Endothelial cell of umbilical vein (primary cell): ENCODE results near the gene CD83. TPM values are rescaled to one million over a fixed set of nuclear protein-coding genes. Genes with fewer than 3 reads are reported as not detected.

Experiments
- BruUV-seq: library from RNA; stranded (reverse); fragments of 400-500 nt; replicated peaks from 2 replicates; lab custom pipeline; 2021; lab: Mats Ljungman, UMichigan
- CTCF ChIA-PET: fragments of 300-600, 350-600 bp; sonication (Branson Sonifier 250); formaldehyde crosslinking; loops from one replicate; lab custom pipeline; 2021; ENCODE audit warnings: antibody characterized with exemption, inconsistent platforms; lab: Charles Lee
- POLR2A ChIA-PET: fragments of 300-600, 350-600 bp; sonication (Branson Sonifier 250); formaldehyde crosslinking; loops from one replicate; lab custom pipeline; 2021; ENCODE audit warnings: antibody characterized with exemption, inconsistent platforms; lab: Charles Lee
- DNase-seq: peaks from one replicate; pipeline ENCODE4 v3.0.0-alpha.2; 2011; ENCODE audit warnings: low read depth, low spot score
- FAIRE-seq: peaks from 2 replicates; lab custom pipeline; 2011; peaks lifted over from hg19 to GRCh38; lab: Jason Lieb, UNC
- H2AFZ ChIP-seq: 2 replicates; pipeline ENCODE4 v1.6.0; 2012; ENCODE audit warnings: low read depth, low read length, control low read depth, inconsistent platforms
- H3K27ac ChIP-seq: 2 replicates; pipeline ENCODE4 v1.5.1; 2011; ENCODE audit warnings: low read depth, mild to moderate bottlenecking, control low read depth, low read length, moderate library complexity; ENCODE audit not compliant: insufficient read depth
- H3K27me3 ChIP-seq, 2 experiments: 2 replicates each; pipeline versions ENCODE4 v1.6.0 to v1.6.1; 2011; ENCODE audit warnings: low read length in 2 of 2, mixed read lengths in 1 of 2; ENCODE audit not compliant: control insufficient read depth in 2 of 2, insufficient read depth in 2 of 2
- H3K36me3 ChIP-seq, 2 experiments: 2 replicates in 1 of 2; 3 replicates in 1 of 2; pipeline ENCODE4 v1.5.1; 2011; ENCODE audit warnings: low read length in 2 of 2, mild to moderate bottlenecking in 1 of 2, moderate library complexity in 1 of 2; ENCODE audit not compliant: control insufficient read depth in 2 of 2, insufficient read depth in 2 of 2; ENCODE audit errors: extremely low read depth in 1 of 2
- H3K4me1 ChIP-seq: 3 replicates; pipeline ENCODE4 v1.5.1; 2011; ENCODE audit warnings: mild to moderate bottlenecking, low read length; ENCODE audit not compliant: control insufficient read depth, insufficient read depth; ENCODE audit errors: extremely low read depth
- H3K4me2 ChIP-seq: 2 replicates; pipeline ENCODE4 v1.6.1; 2011; ENCODE audit warnings: low read length, control low read depth, mixed read lengths; ENCODE audit not compliant: insufficient read depth
- H3K4me3 ChIP-seq, 3 experiments: fragments of 200-600 bp in 1 of 3; sonication (generic), shearing (Covaris generic) in 1 of 3; replicated peaks in 1 of 3; 2 replicates each; pipeline ENCODE4 v1.5.1; 2011 to 2016; ENCODE audit warnings: control low read depth in 3 of 3, low read length in 3 of 3, mild to moderate bottlenecking in 2 of 3, inconsistent platforms in 1 of 3, low read depth in 1 of 3, moderate library complexity in 1 of 3; ENCODE audit not compliant: insufficient read depth in 1 of 3
- H3K79me2 ChIP-seq: 2 replicates; pipeline ENCODE4 v1.6.0; 2012; ENCODE audit warnings: low read length, inconsistent platforms; ENCODE audit not compliant: control insufficient read depth, insufficient read depth
- H3K9ac ChIP-seq: replicated peaks from 2 replicates; pipeline ENCODE3; 2011; ENCODE audit warnings: low read length, control low read depth; ENCODE audit not compliant: insufficient read depth; ENCODE audit errors: extremely low read depth
- H3K9me1 ChIP-seq: replicated peaks from 3 replicates; pipeline ENCODE4 v1.6.0; 2011; ENCODE audit warnings: mild to moderate bottlenecking, low read length; ENCODE audit not compliant: control insufficient read depth, insufficient read depth; ENCODE audit errors: extremely low read depth
- H3K9me3 ChIP-seq: replicated peaks from 2 replicates; pipeline ENCODE4 v1.5.1; 2012; ENCODE audit warnings: low read length, inconsistent platforms; ENCODE audit not compliant: control insufficient read depth, insufficient read depth
- H4K20me1 ChIP-seq: replicated peaks from 2 replicates; pipeline ENCODE3; 2011; ENCODE audit warnings: mild to moderate bottlenecking, low read length; ENCODE audit not compliant: control insufficient read depth, insufficient read depth; ENCODE audit errors: extremely low read depth
- CTCF ChIP-seq, 2 donors: IDR thresholded peaks; 1 replicate in 1 of 2; 2 replicates in 1 of 2; pipeline ENCODE4 v1.5.1; 2011; ENCODE audit warnings: low read length in 2 of 2, mild to moderate bottlenecking in 2 of 2, moderate library complexity in 2 of 2, control low read depth in 1 of 2, inconsistent platforms in 1 of 2, low read depth in 1 of 2; ENCODE audit not compliant: insufficient read depth in 1 of 2; ENCODE audit errors: extremely low read depth in 1 of 2
- EZH2 ChIP-seq: IDR thresholded peaks from 2 replicates; pipeline ENCODE4 v1.6.1; 2012; ENCODE audit warnings: borderline replicate concordance, low read depth, mild to moderate bottlenecking, moderate library complexity, low read length, inconsistent platforms; ENCODE audit not compliant: severe bottlenecking
- GATA2 ChIP-seq: IDR thresholded peaks from 2 replicates; pipeline ENCODE4 v1.7.0; 2011; ENCODE audit warnings: low read depth, mild to moderate bottlenecking, moderate library complexity, mixed read lengths, low read length; ENCODE audit not compliant: insufficient read length, insufficient read depth
- JUN ChIP-seq: IDR thresholded peaks from 2 replicates; pipeline ENCODE4 v1.6.1; 2011; ENCODE audit warnings: borderline replicate concordance, low read depth; ENCODE audit not compliant: insufficient read length, insufficient read depth
- MAX ChIP-seq: IDR thresholded peaks from 2 replicates; pipeline ENCODE4 v1.6.1; 2011; ENCODE audit not compliant: insufficient read depth, insufficient read length
- MYC ChIP-seq: IDR thresholded peaks from one replicate; pipeline ENCODE4 v1.6.1; 2011; ENCODE audit warnings: mild to moderate bottlenecking, low read depth, low read length
- POLR2A ChIP-seq: IDR thresholded peaks from 2 replicates; pipeline ENCODE4 v1.6.1; 2012; ENCODE audit warnings: low read depth, mild to moderate bottlenecking, control low read depth, low read length
- POLR2AphosphoS5 ChIP-seq: IDR thresholded peaks from 2 replicates; pipeline ENCODE4 v1.6.1; 2012; ENCODE audit warnings: low read depth, mild to moderate bottlenecking, control low read depth, low read length, moderate library complexity; ENCODE audit not compliant: insufficient read depth
- dilution Hi-C: fragments of 300-500 bp; cut with MboI; formaldehyde crosslinking; loops from one replicate; pipeline ENCODE4 v1.15.0; 2019; ENCODE audit warnings: low sequenced_read_pairs; ENCODE audit not compliant: extremely low pct_ligation_motif_present
- intact Hi-C: fragments of 100-400 bp; cut with micrococcal nuclease; formaldehyde crosslinking; loops from one replicate; pipeline ENCODE4 v1.10.0; 2022
- polyA plus RNA-seq, 4 experiments: library from polyadenylated mRNA; depleted of rRNA in 3 of 4; stranded (reverse) in 3 of 4; unstranded in 1 of 4; fragments of >200 nt; gene quantifications; 2 replicates each; pipeline versions ENCODE4 v1.2.1 to v1.2.3, GENCODE V29; 2011 to 2012; ENCODE audit warnings: missing spikeins in 1 of 4
- total RNA-seq: library from RNA; stranded (reverse); gene quantifications from 2 replicates; pipeline ENCODE4 v1.2.3, GENCODE V29; 2021

The CD83 gene
- total and polyA plus RNA-seq, 2 donors (not counting 3 experiments of a cell fraction or from before 2014, with no cell fraction given): 0.40 to 0.46 TPM

- Histone ChIP-seq H3K9ac (no peak overlapping the region), H3K9me1 (no peaks in the 10 kb centered on the region), H2AFZ (no peak overlapping the region), H3K36me3 (no peaks in the 10 kb centered on the region), H4K20me1 (no peaks in the 10 kb centered on the region), H3K4me1 (no peaks in the 10 kb centered on the region), H3K4me2 (no peak overlapping the region), H3K9me3 (no peaks in the 10 kb centered on the region), H3K79me2 (no peaks in the 10 kb centered on the region), H3K27ac (no peak overlapping the region), H3K27me3 (no peaks in the 10 kb centered on the region), H3K4me3 (no peak overlapping the region)
- ChIA-PET CTCF (no interaction called here), POLR2A (no interaction called here)
- no peak for DNase-seq
- no TSS peak for BruUV-seq
- no peak for FAIRE-seq
- intact Hi-C loops (no loop called here), dilution Hi-C loops (no loop called here)
- TF ChIP-seq JUN (no peak), GATA2 (no peak), POLR2AphosphoS5 (no peak), MAX (no peak), POLR2A (no peak), MYC (no peak), EZH2 (no peak), CTCF (IDR thresholded peaks at IDR 0.05; ENCODE audit: extremely low read depth in 1 of 2, insufficient read depth in 1 of 2, low read depth in 1 of 2, low read length in 2 of 2) (no peak)
Measured at GRCh38 chr6:14174226-14174625, 56.7 kb downstream of the CD83 start.
